Activated T-cell treated with anti-CD3 and anti-CD28 coated beads for 4 hours (primary cell): Measurements from ENCODE around the gene DHCR7.

ENCODE experiments used
- DNase-seq: peaks from one replicate; pipeline ENCODE4 v3.0.0-alpha.2; 2020

The DHCR7 gene

GRCh38 chr11:71477641-71478527 is 29.7 kb upstream of the DHCR7 start:
- no peak for DNase-seq

DNA sequence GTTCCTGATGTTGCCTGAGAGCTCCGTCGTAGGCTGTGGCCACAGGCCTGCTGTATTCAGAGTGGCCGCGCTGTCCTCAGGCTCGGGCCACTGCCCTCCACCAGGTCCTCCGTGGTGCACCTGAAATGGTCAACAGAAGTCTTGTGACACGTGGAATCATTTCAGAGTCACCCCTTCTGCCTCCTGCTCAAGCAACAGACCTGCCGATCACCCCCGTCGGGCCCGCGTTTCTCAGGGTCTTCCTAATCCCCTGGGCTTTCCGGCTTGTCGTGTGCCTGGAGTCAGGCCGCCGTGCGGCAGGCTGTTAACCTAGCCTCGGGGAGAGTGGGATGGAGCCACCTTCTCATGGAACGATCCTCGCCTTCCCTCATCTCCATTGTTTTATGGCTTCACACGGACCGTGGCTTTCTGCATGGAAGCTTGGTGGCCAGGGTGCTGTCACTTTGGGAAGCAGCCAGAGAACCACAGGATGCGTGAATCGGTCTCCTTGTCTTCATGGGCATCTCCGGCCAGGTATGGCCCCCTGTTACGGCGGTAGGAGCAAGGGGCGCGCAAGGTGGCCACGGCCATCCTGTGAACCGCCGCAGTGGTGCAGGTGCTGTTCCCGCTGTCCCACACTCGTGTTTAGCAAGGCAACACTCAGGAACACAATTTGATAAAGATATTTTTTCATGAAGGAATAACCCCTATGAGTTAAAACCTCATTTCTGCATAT is 28.9 kb upstream of the DHCR7 start:
- DNase-seq = no peak

GRCh38 chr11:71476031-71476430 is 27.8 kb upstream of the DHCR7 start:
- DNase-seq = no peak

DNA sequence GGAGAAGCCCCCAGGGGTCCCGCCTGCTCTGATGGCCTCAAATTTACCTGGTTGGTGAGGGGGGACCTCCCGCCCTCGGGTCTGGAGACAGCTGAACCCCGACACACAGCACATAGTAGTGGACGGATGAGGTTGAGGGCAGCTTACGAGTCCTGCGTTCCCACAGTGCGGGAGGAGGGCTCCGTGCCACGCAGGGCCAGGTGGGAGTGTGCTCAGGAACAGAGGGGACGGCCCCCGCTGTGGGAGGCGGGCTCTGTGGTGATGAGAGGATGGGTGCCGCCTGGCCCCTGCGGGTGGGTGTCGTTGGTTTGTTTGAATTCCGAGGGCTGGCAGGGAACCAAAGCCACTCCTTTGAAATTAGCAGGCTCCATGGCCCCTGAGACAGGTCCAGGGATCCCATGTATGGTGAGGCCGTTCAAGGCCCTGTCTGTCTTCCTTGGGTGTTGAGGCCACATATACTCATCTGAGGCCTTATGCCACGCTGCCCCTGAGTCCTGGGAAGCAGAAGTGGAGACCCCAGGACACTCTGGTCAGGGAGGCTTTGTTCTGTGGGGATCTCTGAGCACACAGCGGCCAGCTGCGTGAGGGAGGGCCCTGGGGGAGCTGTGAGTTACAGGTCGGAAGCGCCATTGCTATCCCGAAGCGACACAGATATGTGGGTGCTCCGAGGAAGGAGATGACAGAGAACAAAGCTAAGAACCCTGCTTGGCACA is 26.7 kb upstream of the DHCR7 start:
- no peak for DNase-seq

DNA sequence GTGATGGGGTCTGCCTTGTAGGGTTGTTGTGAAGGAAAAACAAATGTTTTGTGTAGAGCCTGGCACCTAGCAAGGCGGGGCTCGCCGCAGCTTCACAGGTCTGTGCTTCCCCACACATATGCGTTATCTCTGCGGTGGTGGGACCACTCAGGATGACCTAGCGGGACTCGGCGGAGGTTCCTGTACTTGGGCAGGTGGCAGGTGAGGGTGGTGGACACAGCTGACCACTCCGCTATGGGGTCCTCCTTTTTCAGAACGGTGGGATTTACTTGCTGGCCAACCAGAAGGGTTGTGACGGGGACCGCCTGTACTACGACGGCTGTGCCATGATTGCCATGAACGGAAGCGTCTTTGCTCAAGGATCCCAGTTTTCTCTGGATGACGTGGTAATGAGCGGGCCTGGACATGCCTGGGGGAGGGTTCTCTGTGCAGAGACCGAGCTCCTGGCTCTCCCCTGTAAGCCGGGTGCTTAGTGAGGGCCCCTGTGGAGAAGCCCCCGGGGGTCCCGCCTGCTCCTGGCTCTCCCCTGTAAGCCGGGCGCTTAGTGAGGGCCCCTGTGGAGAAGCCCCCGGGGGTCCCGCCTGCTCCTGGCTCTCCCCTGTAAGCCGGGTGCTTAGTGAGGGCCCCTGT is 26.1 kb upstream of the DHCR7 start:
- no peak for DNase-seq

DNA sequence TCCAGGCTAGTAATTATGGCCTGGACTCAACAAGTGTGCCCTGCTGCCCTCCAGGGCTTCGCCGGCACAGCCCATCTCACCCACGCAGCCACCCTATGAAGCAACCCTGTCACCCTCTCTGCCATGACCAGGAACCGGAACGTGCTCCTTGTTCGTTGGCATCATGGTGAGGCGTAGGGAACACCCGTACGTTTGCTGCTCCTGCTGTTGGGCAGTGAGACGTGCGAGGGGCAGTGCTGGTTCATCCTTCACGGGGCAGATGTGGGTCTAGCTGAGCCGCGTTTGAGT is 25.5 kb upstream of the DHCR7 start:
- no peak for DNase-seq

GRCh38 chr11:71472941-71473792 is 25.0 kb upstream of the DHCR7 start:
- DNase-seq = no peak

DNA sequence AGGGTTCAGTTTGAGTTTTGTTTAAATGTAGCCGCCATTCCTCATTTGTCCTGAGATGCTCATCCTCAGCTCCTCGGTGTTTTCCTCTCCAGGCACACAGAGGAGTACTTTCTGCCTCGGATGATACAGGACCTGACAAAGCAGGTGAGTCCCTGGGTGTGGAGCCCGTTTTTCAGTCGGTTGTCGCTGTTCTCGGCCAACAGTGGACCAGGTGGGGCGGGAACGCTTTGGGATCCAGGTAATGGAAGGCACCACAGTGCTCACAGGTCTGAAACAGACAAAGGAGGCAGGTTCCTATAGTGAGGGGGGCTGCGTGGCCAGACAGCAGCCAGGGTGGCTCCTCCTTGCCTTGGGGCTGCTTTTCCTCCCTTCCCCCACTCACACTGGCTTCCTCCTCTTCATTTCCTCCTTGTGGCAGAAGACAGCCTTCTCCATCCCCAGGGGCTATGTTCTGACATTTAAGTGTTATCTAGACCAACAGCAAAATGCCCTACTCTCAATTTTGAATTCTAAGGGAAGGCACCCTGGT is 24.2 kb upstream of the DHCR7 start:
- DNase-seq = no peak

DNA sequence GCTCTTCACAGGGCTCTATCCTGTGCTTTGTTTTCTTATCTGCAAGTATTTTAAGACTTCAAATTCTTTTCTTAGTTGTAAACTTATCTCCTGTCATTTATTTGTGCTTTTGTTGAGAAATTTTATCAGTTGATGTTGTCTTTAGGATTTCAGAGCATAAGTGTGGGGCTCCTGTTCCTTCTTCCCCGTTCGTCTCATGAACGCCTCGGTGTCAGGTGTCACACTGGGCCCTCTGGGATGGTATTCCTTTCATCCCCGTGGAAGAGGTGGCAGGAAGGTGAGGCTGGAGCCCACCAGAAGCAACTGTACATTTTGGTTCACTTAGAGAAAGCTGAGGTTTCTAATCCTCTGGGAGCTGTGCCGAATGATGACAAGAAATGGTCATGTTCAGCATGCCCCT is 22.8 kb upstream of the DHCR7 start:
- no peak for DNase-seq

GRCh38 chr11:71467164-71467563 is 19.0 kb upstream of the DHCR7 start:
- no peak for DNase-seq

- DNase-seq = no peak
Observed at GRCh38 chr11:71466358-71466757, 18.2 kb upstream of the DHCR7 start.

DNA sequence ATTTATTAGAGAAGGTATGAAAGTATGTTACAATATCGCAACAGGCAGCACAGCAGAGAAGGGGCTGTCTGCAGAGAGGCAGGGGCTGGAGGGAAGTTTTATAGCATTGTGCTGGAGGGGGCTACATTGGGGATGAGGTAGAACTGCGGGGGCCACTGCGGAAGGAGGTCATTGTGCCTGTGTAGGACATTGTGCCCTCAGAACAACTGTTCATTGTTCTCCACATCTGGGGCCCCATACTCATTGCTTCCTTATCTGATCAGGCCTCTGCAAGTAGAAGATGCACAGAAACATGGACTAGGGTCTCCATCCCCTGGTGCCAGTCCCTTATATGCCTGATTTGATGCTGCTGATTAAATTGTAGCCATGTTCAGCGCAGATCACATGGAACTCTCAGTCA is 16.9 kb upstream of the DHCR7 start:
- no peak for DNase-seq

GRCh38 chr11:71463331-71464211 is 15.4 kb upstream of the DHCR7 start:
- no peak for DNase-seq

- DNase-seq = no peak
Observed at GRCh38 chr11:71462726-71463125, 14.5 kb upstream of the DHCR7 start.

- DNase-seq = no peak
Observed at GRCh38 chr11:71461696-71462095, 13.5 kb upstream of the DHCR7 start.

GRCh38 chr11:71459767-71460320 is 11.7 kb upstream of the DHCR7 start:
- no peak for DNase-seq

DNA sequence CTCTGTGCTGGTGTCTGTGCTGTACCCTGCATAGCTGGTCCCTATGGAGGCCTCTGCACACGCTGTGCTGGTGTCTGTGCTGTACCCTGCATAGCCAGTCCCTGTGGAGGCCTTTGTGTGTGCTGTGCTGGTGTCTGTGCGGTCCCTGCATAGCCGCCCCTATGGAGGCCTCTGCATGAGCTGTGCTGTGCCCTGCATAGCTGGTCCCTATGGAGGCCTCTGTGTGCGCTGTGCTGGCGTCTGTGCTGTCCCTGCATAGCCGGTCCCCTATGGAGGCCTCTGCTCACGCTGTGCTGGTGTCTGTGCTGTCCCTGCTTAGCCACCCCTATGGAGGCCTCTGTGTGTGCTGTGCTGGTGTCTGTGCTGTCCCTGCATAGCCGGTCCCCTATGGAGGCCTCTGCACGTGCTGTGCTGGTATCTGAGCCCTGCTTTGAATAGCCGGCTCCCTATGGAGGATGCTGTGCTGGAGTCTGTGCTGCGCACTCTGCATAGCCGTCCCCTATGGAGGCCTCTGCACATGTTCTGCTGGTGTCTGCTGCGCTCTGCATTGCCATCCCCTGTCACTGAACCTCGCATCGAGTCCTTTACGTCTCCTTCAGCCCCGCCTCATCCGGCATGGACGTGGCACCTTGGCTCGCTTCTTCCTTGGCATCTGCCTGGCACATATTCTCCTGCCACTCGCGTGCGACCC is 11.0 kb upstream of the DHCR7 start:
- no peak for DNase-seq

- DNase-seq = no peak
Observed at GRCh38 chr11:71458146-71459070, 10.2 kb upstream of the DHCR7 start.

DNA sequence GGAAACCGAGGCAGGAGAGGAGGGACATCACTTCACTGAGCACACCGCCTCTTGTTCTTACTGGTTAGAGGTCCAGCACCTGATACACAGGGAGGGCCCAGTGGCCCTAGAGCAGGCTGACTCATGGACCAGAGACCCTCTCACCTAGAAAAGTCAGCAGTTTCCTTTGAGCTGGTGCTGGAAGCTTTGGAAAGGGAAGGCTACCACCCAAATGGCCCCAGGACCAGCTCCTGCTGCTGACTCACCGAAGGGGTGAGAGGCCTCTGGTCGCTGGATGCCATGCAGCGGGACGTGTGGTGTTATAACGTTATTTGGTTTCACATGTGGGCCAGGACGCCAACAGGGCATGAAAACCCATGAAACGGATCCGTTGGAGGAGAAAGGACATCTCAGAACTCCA is 8.6 kb upstream of the DHCR7 start:
- no peak for DNase-seq
